GM19099 (cell line): ENCODE data around the gene JMJD8.
A peak's percentile ranks its signal among the peaks of the same experiment; 100 is the strongest.

Source experiments
- POLR2A ChIP-seq: IDR thresholded peaks from 3 replicates; pipeline ENCODE4 v1.6.1; 2011; ENCODE audit warnings: low read depth; ENCODE audit not compliant: insufficient read length; ENCODE audit errors: extremely low read depth

Gene JMJD8

GRCh38 chr16:671353-672131 is 12.6 kb downstream of the JMJD8 start:
- TF ChIP-seq POLR2A, result no peak

- no peak for TF ChIP-seq POLR2A
These were observed 13.4 kb downstream of the JMJD8 start for GRCh38 chr16:670485-671352.

- TF ChIP-seq POLR2A, result no peak
These were observed 14.5 kb downstream of the JMJD8 start for GRCh38 chr16:669666-670065.

GRCh38 chr16:668519-669171 is 15.5 kb downstream of the JMJD8 start:
- TF ChIP-seq POLR2A, result no peak

GRCh38 chr16:667780-668518 is 16.2 kb downstream of the JMJD8 start, which contains the start of gene RHOT2:
TSS of gene RHOT2 (plus strand) at chr16:668132. CDS start at chr16:668200, 68 bp downstream.
- TF ChIP-seq POLR2A, result peak; percentile 96

GRCh38 chr16:667113-667779 is 16.9 kb downstream of the JMJD8 start:
- no peak for TF ChIP-seq POLR2A

- no peak for TF ChIP-seq POLR2A
These were observed 17.6 kb downstream of the JMJD8 start for GRCh38 chr16:666572-666971.

- no peak for TF ChIP-seq POLR2A
These were observed 21.5 kb downstream of the JMJD8 start for GRCh38 chr16:662597-662996.

- TF ChIP-seq POLR2A, result no peak
These were observed 22.0 kb downstream of the JMJD8 start for GRCh38 chr16:662095-662494.

- no peak for TF ChIP-seq POLR2A
These were observed 22.8 kb downstream of the JMJD8 start for GRCh38 chr16:661184-661821.

- no peak for TF ChIP-seq POLR2A
These were observed 23.5 kb downstream of the JMJD8 start for GRCh38 chr16:660459-661183.

- no peak for TF ChIP-seq POLR2A
These were observed 24.0 kb downstream of the JMJD8 start for GRCh38 chr16:660132-660458.

- no peak for TF ChIP-seq POLR2A
These were observed 24.5 kb downstream of the JMJD8 start for GRCh38 chr16:659618-660017.

GRCh38 chr16:658679-659571 is 25.2 kb downstream of the JMJD8 start:
- no peak for TF ChIP-seq POLR2A
